Sigmoid colon (tissue), 7 donors: Measurements from ENCODE around the gene S100A2. TPM values are rescaled to one million over a fixed set of nuclear protein-coding genes. Genes with fewer than 3 reads are reported as not detected.

Experiments used
- DNase-seq: peaks from one replicate; pipeline ENCODE4 v3.0.0-alpha.2; 2019
- H3K27ac ChIP-seq, 4 donors: fragments of 200-600 bp; sonication (generic); one replicate each; pipeline ENCODE4 v1.5.1; 2016 to 2019; ENCODE audit warnings: mild to moderate bottlenecking in 1 of 4
- H3K27me3 ChIP-seq, 3 donors: fragments of 200-600 bp; sonication (generic); one replicate each; pipeline ENCODE4 v1.5.1; 2019; ENCODE audit warnings: mild to moderate bottlenecking in 1 of 3
- H3K36me3 ChIP-seq, 4 donors: fragments of 200-600 bp; sonication (generic); one replicate each; pipeline ENCODE4 v1.5.1; 2016 to 2019
- H3K4me1 ChIP-seq, 4 donors: fragments of 200-600 bp; sonication (generic); one replicate each; pipeline ENCODE4 v1.5.1; 2017 to 2019
- H3K4me3 ChIP-seq, 4 donors: fragments of 200-600 bp; sonication (generic); one replicate each; pipeline ENCODE4 v1.5.1; 2017 to 2019; ENCODE audit warnings: mild to moderate bottlenecking in 2 of 4, moderate library complexity in 1 of 4
- H3K9me3 ChIP-seq, 4 donors: fragments of 200-600 bp in 3 of 4; sonication (generic) in 3 of 4; one replicate each; pipeline versions ENCODE4 v1.5.1 to v1.6.1; 2013 to 2019
- CTCF ChIP-seq, 4 experiments: fragments of 450-650 bp in 3 of 4; fragments of 200-600 bp in 1 of 4; IDR thresholded peaks; one replicate each; pipeline ENCODE4 v1.5.1; 2016 to 2019; ENCODE audit warnings: antibody characterized with exemption in 4 of 4, mild to moderate bottlenecking in 3 of 4, moderate library complexity in 2 of 4
- EP300 ChIP-seq, 4 donors: sonication (generic); formaldehyde crosslinking; IDR thresholded peaks; one replicate each; pipeline ENCODE4 v1.6.1; 2017; ENCODE audit warnings: antibody characterized with exemption in 4 of 4
- POLR2A ChIP-seq, 2 donors: fragments of 450-650 bp; IDR thresholded peaks; one replicate each; pipeline ENCODE4 v1.6.1; 2016; ENCODE audit warnings: antibody characterized with exemption in 2 of 2, mild to moderate bottlenecking in 2 of 2, moderate library complexity in 2 of 2
- POLR2AphosphoS5 ChIP-seq, 4 donors: sonication (generic); formaldehyde crosslinking; IDR thresholded peaks; one replicate each; pipeline ENCODE4 v1.6.1; 2017; ENCODE audit warnings: antibody characterized with exemption in 4 of 4
- WGBS, 2 donors: extraction: QIAGEN DNeasy Blood & Tissue Kit; methylation state at CpG; one replicate each; pipeline ENCODE4 v1.1.7; 2013; 5-methylcytosine and 5-hydroxymethylcytosine counted together
- intact Hi-C: fragments of 100-400 bp; cut with DNase I; formaldehyde crosslinking; loops from one replicate; pipeline ENCODE4 v1.15.1; 2023
- polyA plus RNA-seq, 3 donors: library from polyadenylated mRNA; stranded (reverse); fragments of 200-250 nt; gene quantifications; one replicate each; pipeline ENCODE4 v1.2.3, GENCODE V29; 2013
- total RNA-seq, 4 donors: library from RNA; depleted of rRNA; stranded (reverse); fragments of >200 nt; gene quantifications; one replicate each; pipeline ENCODE4 v1.1.0, GENCODE V29; 2016
- donor health status: healthy with polysubstance abuse.
- donor health status: Bipolar disorder and iron deficiency.
- donor health status: healthy.

Gene S100A2
- total and polyA plus RNA-seq, 7 donors = 0.68 to 16.2 (median 1.8) TPM; not detected in 2

GRCh38 chr1:153610811-153611301 is 45.2 kb upstream of the S100A2 start:
- Histone ChIP-seq H3K36me3 (peaks cover 0 to 22% (median 13%) of the 10 kb centered on the region in 4 donors), H3K4me1 (peaks cover 0 to 49% (median 42%) of the 10 kb centered on the region in 4 donors), H3K4me3 (peak overlapping the region in 1 of 4 donors; percentile 68), H3K27me3 (no peaks in the 10 kb centered on the region), H3K9me3 (no peaks in the 10 kb centered on the region), H3K27ac (peak overlapping the region; percentile 78 to 90 (median 84))
- TF ChIP-seq CTCF (IDR thresholded peaks at IDR 0.05) = no peak
- no peak for TF ChIP-seq POLR2AphosphoS5 (IDR thresholded peaks at IDR 0.05)
- TF ChIP-seq POLR2A (IDR thresholded peaks at IDR 0.05) = no peak
- no peak for TF ChIP-seq EP300 (IDR thresholded peaks at IDR 0.05)
- DNase-seq = no peak
- WGBS, 2 donors = 60 to 86% methylated on average over 7 of the region's 7 CpGs
- intact Hi-C loops = loop anchor here (5.0 kb wide), 1 partner anchor 79 kb away; no protein-coding TSS in a partner anchor

- intact Hi-C loops = loop anchor here (5.0 kb wide), 1 partner anchor 78 kb away; no protein-coding TSS in a partner anchor
- 49 to 60% methylated on average over 4 of the region's 4 CpGs for WGBS, 2 donors
- peaks cover 0 to 49% (median 42%) of the 10 kb centered on the region in 4 donors for H3K4me1 ChIP-seq
- peak overlapping the region; percentile 78 to 90 (median 84) for H3K27ac ChIP-seq
- H3K36me3 ChIP-seq = peaks cover 0 to 27% (median 13%) of the 10 kb centered on the region in 4 donors
- no peaks in the 10 kb centered on the region for H3K9me3 ChIP-seq
- DNase-seq = no peak
- H3K4me3 ChIP-seq = no peak overlapping the region
- TF ChIP-seq POLR2AphosphoS5 (IDR thresholded peaks at IDR 0.05) (no peak), POLR2A (IDR thresholded peaks at IDR 0.05) (no peak), EP300 (IDR thresholded peaks at IDR 0.05) (no peak), CTCF (IDR thresholded peaks at IDR 0.05) (no peak)
- H3K27me3 ChIP-seq = no peaks in the 10 kb centered on the region
These were observed 44.7 kb upstream of the S100A2 start for GRCh38 chr1:153610334-153610733.

- intact Hi-C loops = no loop called here
- peak overlapping the region; percentile 78 to 90 (median 84) for H3K27ac ChIP-seq
- no peak for DNase-seq
- peak overlapping the region in 1 of 4 donors; percentile 26 for H3K4me3 ChIP-seq
- TF ChIP-seq CTCF (IDR thresholded peaks at IDR 0.05) (no peak), POLR2AphosphoS5 (IDR thresholded peaks at IDR 0.05) (no peak), POLR2A (IDR thresholded peaks at IDR 0.05) (no peak), EP300 (IDR thresholded peaks at IDR 0.05) (no peak)
- H3K9me3 ChIP-seq = no peaks in the 10 kb centered on the region
- H3K36me3 ChIP-seq = peaks cover 0 to 27% (median 13%) of the 10 kb centered on the region in 4 donors
- WGBS, 2 donors = 68 to 71% methylated on average over 6 of the region's 6 CpGs
- H3K4me1 ChIP-seq = peaks cover 0 to 49% (median 42%) of the 10 kb centered on the region in 4 donors
- H3K27me3 ChIP-seq = no peaks in the 10 kb centered on the region
These were observed 43.9 kb upstream of the S100A2 start for GRCh38 chr1:153609585-153609907.

- TF ChIP-seq POLR2A (IDR thresholded peaks at IDR 0.05) (peak; percentile 8 to 17), EP300 (IDR thresholded peaks at IDR 0.05) (no peak), POLR2AphosphoS5 (IDR thresholded peaks at IDR 0.05) (peak; percentile 74 to 84 (median 80))
- 15 to 56% methylated on average over 19 of the region's 19 CpGs for WGBS, 2 donors
- Histone ChIP-seq H3K9me3 (no peaks in the 10 kb centered on the region), H3K36me3 (peaks cover 0 to 27% (median 13%) of the 10 kb centered on the region in 4 donors), H3K27me3 (no peaks in the 10 kb centered on the region), H3K4me1 (peaks cover 0 to 49% (median 42%) of the 10 kb centered on the region in 4 donors), H3K27ac (peak overlapping the region; percentile 78 to 90 (median 84)), H3K4me3 (peak overlapping the region; percentile 1 to 39 (median 25))
- intact Hi-C loops = no loop called here
- DNase-seq = peak; percentile 84
These were observed 43.3 kb upstream of the S100A2 start for GRCh38 chr1:153608742-153609584.

GRCh38 chr1:153608089-153608682 is 42.5 kb upstream of the S100A2 start:
- WGBS, 2 donors = 75 to 80% methylated on average over 7 of the region's 7 CpGs
- no peaks in the 10 kb centered on the region for H3K9me3 ChIP-seq
- peaks cover 0 to 45% (median 38%) of the 10 kb centered on the region in 4 donors for H3K4me1 ChIP-seq
- H3K27me3 ChIP-seq = no peaks in the 10 kb centered on the region
- DNase-seq = no peak
- peaks cover 0 to 27% (median 13%) of the 10 kb centered on the region in 4 donors for H3K36me3 ChIP-seq
- peak overlapping the region; percentile 78 to 90 (median 84) for H3K27ac ChIP-seq
- peak overlapping the region; percentile 1 to 39 (median 25) for H3K4me3 ChIP-seq
- intact Hi-C loops = no loop called here
- no peak for TF ChIP-seq POLR2A (IDR thresholded peaks at IDR 0.05)
- TF ChIP-seq POLR2AphosphoS5 (IDR thresholded peaks at IDR 0.05) = no peak
- TF ChIP-seq EP300 (IDR thresholded peaks at IDR 0.05) = no peak
- no peak for TF ChIP-seq CTCF (IDR thresholded peaks at IDR 0.05)
